GM19467 (cell line): ENCODE data around the gene ZNF138.

Experiments used
- ATAC-seq: cut with Tn5 transposase; IDR thresholded peaks from one replicate; pipeline ENCODE4 v1.9.1; 2021; ENCODE audit warnings: mild to moderate bottlenecking, moderate library complexity; ENCODE audit not compliant: unreplicated experiment

Gene ZNF138

GRCh38 chr7:64874562-64875250 lies 80.5 kb downstream of the ZNF138 start:
- ATAC-seq, result no peak

DNA sequence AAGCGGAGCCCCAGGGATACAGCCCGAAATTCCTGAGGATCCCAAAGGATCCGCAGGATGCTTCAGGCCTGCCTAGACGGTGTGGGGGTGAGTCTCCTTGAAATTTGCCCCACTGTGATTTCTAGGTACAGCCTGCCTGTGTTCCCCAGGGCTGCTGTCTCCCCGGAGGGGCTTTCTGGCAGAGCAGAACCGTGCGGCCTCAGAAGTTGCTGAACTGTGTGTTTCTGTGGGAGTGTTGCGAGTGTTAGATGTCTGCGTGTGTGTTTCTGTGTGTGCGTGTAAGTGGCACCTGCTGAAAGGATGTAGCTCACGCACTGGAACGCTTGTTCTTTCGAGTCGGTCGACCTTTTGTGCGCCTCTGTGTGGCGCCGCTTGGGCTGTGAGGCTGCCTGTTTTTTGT lies 81.0 kb downstream of the ZNF138 start:
- ATAC-seq, result no peak

GRCh38 chr7:64875658-64876406 lies 81.6 kb downstream of the ZNF138 start:
- ATAC-seq, result no peak

DNA sequence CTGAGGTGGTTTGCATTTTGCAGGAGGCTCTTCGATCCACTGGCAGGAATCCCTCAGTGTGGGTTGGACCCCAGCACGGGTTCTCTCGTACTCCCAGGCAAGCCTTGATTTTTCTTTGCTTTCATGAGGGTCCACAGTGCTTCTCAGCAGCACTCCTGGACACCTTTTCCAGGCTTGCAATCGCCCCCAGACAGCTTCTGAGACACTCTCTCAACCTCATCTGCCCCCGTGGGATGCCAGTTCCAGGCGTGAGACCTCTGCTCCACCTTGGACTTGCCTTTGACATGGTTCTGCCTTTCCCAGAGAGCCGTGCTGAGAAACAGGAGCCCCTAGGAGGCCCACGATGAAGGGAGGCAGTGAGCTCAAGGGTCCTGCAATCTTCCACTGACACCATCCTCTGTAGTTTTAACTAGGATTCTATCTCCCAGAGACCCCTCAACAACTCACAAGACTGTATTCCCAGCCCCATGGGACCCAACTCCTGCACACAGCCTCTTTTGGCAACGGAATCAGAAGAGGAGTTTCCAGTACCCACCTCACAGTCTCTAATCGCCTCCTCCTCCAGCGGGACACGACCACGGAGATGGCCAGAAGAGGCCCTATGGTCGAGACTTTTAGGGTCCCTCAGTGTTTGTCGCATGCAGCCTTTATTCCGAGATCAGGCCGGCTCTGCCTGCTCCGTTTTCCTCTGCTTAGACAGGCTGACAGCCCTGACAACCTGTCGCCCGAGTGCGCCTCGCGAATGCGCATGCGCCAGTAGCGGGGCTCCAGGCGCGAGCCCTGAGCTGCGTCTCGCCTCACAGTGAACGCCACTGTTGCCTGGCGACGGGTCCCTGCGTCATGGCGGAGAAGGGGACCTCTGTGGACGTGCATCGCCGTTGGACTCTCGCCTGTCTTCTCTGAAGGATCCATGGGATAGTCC lies 82.8 kb downstream of the ZNF138 start:
- ATAC-seq, result no peak

- no peak for ATAC-seq
These were observed 83.7 kb downstream of the ZNF138 start for GRCh38 chr7:64877714-64878610.

DNA sequence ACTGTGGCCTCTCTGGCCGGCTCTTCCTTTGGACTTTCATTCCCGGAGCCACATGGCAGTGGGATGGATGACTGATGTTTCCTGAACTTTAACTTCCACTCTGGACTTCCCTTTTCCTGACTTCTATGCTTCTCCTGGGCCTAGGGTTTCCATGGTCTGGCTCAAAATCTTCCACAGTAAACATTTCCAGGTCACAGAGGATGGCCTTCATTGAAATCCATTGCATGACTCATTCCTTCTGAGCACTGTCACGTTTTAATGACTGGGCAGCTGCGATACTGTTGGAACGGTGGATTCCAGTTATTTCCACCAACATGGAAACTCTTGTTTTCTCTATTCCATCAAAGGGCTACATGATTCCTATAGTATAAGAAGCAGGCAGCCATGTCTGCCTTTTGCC lies 84.5 kb downstream of the ZNF138 start:
- no peak for ATAC-seq

DNA sequence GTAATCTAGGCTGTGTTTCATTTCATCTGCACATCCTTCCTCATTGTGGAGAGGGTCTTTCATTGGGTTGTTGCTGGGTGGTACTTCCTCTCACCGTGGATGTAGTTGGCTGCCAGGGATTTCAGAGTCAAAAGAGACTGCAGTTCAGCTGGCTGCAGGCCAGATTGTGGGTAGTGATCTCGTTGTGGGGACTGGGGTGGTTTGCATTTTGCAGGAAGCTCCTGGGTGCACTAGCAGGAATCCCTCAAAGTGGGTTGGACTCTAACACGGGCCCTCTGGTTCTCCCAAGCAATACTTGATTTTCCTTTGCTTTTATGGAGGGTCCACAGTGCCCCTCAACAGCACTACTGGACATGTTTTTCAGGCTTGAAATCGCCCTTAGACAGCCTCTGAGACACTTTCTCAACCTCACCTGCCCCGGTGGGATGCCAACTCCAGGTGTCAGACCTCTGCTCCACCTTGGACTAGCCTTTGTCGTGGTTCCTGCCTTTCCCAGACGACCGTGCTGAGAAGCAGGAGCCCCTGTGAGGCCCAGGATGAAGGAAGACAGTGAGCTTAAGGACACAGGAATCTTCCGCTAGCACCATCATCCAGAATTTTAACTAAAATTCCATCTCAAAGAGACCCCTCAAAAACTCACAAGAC lies 85.0 kb downstream of the ZNF138 start:
- ATAC-seq, result no peak

DNA sequence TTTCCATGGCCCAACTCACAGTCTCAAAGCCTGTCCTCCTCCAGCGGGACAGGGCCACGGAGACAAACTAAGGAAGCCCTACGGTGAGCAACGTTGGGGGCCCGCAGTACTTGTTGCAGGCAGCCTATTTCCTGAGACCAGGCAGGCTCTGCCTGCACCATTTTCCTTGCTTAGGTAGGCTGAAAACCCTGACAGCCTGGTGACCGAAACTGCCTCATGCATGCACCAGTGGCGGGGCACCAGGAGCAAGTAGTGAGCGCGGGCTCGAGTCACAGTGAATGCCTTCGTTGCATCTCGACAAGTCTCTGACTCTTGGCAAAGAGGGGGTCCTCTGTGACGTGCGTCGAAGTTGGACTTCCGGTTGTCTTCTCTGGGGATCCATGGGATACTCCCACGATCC lies 85.6 kb downstream of the ZNF138 start:
- ATAC-seq, result no peak

DNA sequence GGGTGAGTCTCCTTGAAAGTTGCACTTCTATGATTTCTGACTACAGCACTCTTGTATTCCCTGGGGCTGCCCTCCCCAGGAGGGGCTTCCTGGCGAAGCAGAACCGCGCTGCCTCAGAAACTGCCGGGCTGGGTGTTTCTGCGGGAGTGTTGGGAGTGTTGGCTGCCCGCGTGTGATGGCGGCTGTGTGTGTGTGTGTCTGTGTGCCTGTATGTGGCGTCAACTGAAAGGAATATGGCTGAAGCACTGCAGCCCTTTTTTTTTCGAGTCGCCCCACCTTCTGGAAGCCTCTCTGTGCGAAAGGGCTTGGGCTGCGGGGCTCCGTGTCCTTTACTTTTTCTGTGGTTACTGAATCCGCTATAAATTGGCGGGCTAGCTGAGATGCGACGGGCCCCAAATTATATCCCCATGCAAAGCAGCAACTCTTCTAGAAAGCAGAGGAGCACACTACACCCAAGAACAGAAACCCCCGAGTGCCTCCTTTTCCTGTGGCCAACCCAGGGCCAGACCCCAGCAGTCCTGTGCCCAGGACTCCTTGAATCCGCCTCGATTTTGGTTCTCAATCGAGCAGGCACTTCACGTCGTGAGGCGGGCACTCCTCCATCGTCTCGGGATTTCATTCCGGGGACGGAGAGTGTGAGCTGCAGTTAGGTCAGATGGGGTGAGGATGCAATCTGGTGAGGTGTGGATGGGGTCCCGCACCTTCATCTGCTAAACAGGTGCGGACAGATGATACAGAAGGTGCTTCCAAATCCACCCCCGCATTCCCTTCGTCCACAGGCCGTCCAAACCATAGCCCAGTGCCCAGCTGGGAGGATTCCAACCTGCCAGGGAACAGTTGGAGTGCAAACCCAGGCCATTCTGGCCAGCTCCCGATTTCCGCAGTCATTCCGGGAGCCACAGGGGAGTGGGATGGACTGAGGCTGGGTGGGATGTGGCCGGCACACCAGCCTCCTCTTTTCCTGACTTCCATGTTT lies 86.4 kb downstream of the ZNF138 start:
- ATAC-seq, result no peak

- ATAC-seq, result no peak
These were observed 87.4 kb downstream of the ZNF138 start for GRCh38 chr7:64881461-64882287.

DNA sequence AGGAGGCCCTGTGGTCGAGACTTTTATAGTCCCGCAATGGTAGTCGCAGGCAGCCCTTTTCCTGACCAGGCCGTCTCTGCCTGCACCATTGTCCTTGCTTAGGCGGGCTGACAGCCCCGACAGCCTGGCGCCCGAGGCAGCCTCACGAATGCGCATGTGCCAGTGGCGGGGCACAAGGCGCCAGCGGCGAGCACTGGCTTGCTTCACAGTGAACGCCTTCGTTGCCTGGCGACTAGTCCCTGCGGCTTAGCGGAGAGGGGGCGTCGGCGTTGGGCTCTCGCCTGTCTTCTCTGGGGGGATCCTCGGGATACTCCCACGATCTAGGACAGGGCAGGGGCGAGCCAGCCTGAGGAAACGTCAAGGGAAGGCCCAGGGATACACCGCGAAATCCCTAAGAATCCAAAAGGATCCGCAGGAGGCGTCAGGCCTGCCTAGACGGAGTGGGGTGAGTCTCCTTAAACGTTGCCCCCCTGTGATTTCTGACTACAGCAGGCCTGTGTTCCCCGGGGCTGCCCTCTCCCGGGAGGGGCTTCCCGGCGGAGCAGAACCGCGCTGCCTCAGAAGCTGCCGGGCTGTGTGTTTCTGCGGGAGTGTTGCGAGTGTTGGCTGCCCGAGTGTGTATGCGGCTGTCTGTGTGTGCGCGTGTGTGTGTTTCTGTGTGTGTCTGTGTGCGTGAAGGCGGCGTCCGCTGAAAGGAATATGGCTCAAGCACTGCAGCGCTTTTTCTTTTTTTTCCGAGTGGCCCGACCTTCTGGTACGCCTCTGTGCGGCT lies 88.3 kb downstream of the ZNF138 start:
- no peak for ATAC-seq
